ENCODE results near the gene INO80E.

INO80E gene

GRCh38 chr16:29975811-29976511, 20.1 kb upstream of the INO80E start:
- DNase-seq, result no peak

- DNase-seq, result no peak
Observed at GRCh38 chr16:29977063-29977825, 18.8 kb upstream of the INO80E start.

GRCh38 chr16:29978081-29978480, 18.0 kb upstream of the INO80E start:
- no peak for DNase-seq

- no peak for DNase-seq
Observed at GRCh38 chr16:29978564-29979270, 17.3 kb upstream of the INO80E start.

- no peak for DNase-seq
Observed at GRCh38 chr16:29982560-29983419, 13.3 kb upstream of the INO80E start.

GRCh38 chr16:29983420-29984136, 12.5 kb upstream of the INO80E start:
- no peak for DNase-seq

- no peak for DNase-seq
Observed at GRCh38 chr16:29984137-29984763, 11.8 kb upstream of the INO80E start.

GRCh38 chr16:29984764-29985147, 11.3 kb upstream of the INO80E start:
- DNase-seq, result no peak

- DNase-seq, result no peak
Observed at GRCh38 chr16:29985271-29985811, 10.7 kb upstream of the INO80E start.

- no peak for DNase-seq
Observed at GRCh38 chr16:29986231-29986630, 9.8 kb upstream of the INO80E start.

GRCh38 chr16:29986931-29987330, 9.1 kb upstream of the INO80E start:
- DNase-seq, result no peak

GRCh38 chr16:29987371-29988085, 8.5 kb upstream of the INO80E start:
- no peak for DNase-seq

- no peak for DNase-seq
Observed at GRCh38 chr16:29988346-29989075, 7.5 kb upstream of the INO80E start.

- DNase-seq, result no peak
Observed at GRCh38 chr16:29989111-29989858, 6.8 kb upstream of the INO80E start.

- no peak for DNase-seq
Observed at GRCh38 chr16:29990034-29990433, 6.0 kb upstream of the INO80E start.

- DNase-seq, result no peak
Observed at GRCh38 chr16:29990883-29991570, 5.0 kb upstream of the INO80E start.

GRCh38 chr16:29991571-29991904, 4.5 kb upstream of the INO80E start:
- no peak for DNase-seq

- no peak for DNase-seq
Observed at GRCh38 chr16:29992344-29992967, 3.6 kb upstream of the INO80E start.

All from CD4-positive, alpha-beta T cell treated with Interleukin-21 for 1 hour (primary cell).